GM21360 (cell line): ENCODE results near the gene MNAT1.

Experiments used
- ATAC-seq: cut with Tn5 transposase; IDR thresholded peaks from one replicate; pipeline ENCODE4 v1.9.1; 2021; ENCODE audit warnings: mild to moderate bottlenecking, moderate library complexity; ENCODE audit not compliant: unreplicated experiment

The MNAT1 gene

GRCh38 chr14:60956632-60957031, 222.1 kb downstream of the MNAT1 start:
- ATAC-seq, result no peak

GRCh38 chr14:60958146-60958545, 223.6 kb downstream of the MNAT1 start:
- no peak for ATAC-seq

- ATAC-seq, result no peak
Observed at GRCh38 chr14:60963761-60964160, 229.2 kb downstream of the MNAT1 start.

GRCh38 chr14:60964904-60965303, 230.3 kb downstream of the MNAT1 start:
- no peak for ATAC-seq

GRCh38 chr14:60965402-60965801, 230.8 kb downstream of the MNAT1 start:
- ATAC-seq, result no peak

GRCh38 chr14:60968099-60968498, 233.5 kb downstream of the MNAT1 start:
- no peak for ATAC-seq

GRCh38 chr14:60968671-60969070, 234.1 kb downstream of the MNAT1 start:
- ATAC-seq, result no peak

GRCh38 chr14:60970146-60970545, 235.6 kb downstream of the MNAT1 start:
- no peak for ATAC-seq

GRCh38 chr14:60971271-60971670, 236.7 kb downstream of the MNAT1 start:
- ATAC-seq, result no peak

- ATAC-seq, result no peak
Observed at GRCh38 chr14:60972295-60972694, 237.7 kb downstream of the MNAT1 start.

- no peak for ATAC-seq
Observed at GRCh38 chr14:60973070-60973469, 238.5 kb downstream of the MNAT1 start.

GRCh38 chr14:60974090-60974651, 239.6 kb downstream of the MNAT1 start:
- no peak for ATAC-seq

- ATAC-seq, result no peak
Observed at GRCh38 chr14:60975551-60975950, 241.0 kb downstream of the MNAT1 start.

GRCh38 chr14:60977847-60978246, 243.3 kb downstream of the MNAT1 start:
- ATAC-seq, result no peak

- ATAC-seq, result peak; percentile 84
Observed at GRCh38 chr14:60980811-60981632, 246.5 kb downstream of the MNAT1 start, which contains the start of the genes SLC38A6 and TRMT5. Gene SLC38A6, plus strand, starts transcription at chr14:60981245. Its CDS starts 33 bp downstream, at chr14:60981278. Gene TRMT5, minus strand, starts transcription at chr14:60981079. Its CDS starts 106 bp downstream, at chr14:60980973.

GRCh38 chr14:60981633-60982455, 247.3 kb downstream of the MNAT1 start:
- peak; percentile 7 for ATAC-seq

GRCh38 chr14:60984196-60984595, 249.6 kb downstream of the MNAT1 start:
- no peak for ATAC-seq

- ATAC-seq, result no peak
Observed at GRCh38 chr14:60986500-60986899, 251.9 kb downstream of the MNAT1 start.

GRCh38 chr14:60989599-60989998, 255.0 kb downstream of the MNAT1 start:
- no peak for ATAC-seq

GRCh38 chr14:60998617-60999016, 264.1 kb downstream of the MNAT1 start:
- ATAC-seq, result no peak

GRCh38 chr14:60999536-60999935, 265.0 kb downstream of the MNAT1 start:
- ATAC-seq, result no peak
